ENCODE measurements around the gene CCDC90B.
A peak's percentile ranks its signal among the peaks of the same experiment; 100 is the strongest.

Gene CCDC90B

DNA sequence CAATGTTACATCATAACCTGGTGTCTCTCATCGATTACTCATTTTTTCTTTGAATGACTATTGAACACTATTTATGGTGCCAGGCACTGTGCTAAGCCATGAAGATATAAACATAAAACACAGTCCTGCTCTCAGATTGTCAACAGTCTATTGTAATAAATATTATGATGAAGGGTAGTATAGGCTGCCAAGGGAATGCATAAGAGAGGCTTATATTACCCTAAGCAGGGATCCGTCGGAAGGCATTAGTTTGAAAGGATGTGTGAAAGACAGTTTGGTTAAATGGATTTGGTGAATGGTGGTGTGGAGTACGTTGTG is 7.2 kb upstream of the CCDC90B start:
- ChIA-PET POLR2A (no interaction called here), CTCF (interaction anchor here (0.6 to 3.6 kb wide), 19 partner anchors 10 to 1682 kb away, joined by 3 to 17 read pairs (median 4); no protein-coding TSS in a partner anchor)
- H3K4me1 ChIP-seq (ENCODE audit: control insufficient read depth, insufficient read depth, low read length): no peaks in the 10 kb centered on the region
- H3K36me3 ChIP-seq (ENCODE audit: control insufficient read depth in 2 of 2, insufficient read depth in 1 of 2, low read length in 2 of 2): no peaks in the 10 kb centered on the region
- no peak overlapping the region for H3K27ac ChIP-seq (ENCODE audit: extremely low read depth, low read depth, low read length)
- H3K4me3 ChIP-seq (ENCODE audit: low read depth, low read length): no peak overlapping the region
- no peaks in the 10 kb centered on the region for H3K9me3 ChIP-seq (ENCODE audit: control insufficient read depth, insufficient read depth, low read depth, low read length)
- no peak for TF ChIP-seq ZNF792 (tag by site-specific recombination; IDR thresholded peaks at IDR 0.05)
- TF ChIP-seq ZNF394 (tag by site-specific recombination; IDR thresholded peaks at IDR 0.05; ENCODE audit: borderline replicate concordance): no peak
- no peak for TF ChIP-seq ZFP3 (tag by site-specific recombination; IDR thresholded peaks at IDR 0.05; ENCODE audit: low read depth)
- TF ChIP-seq ZNF626 (tag by site-specific recombination; IDR thresholded peaks at IDR 0.05): no peak
- TF ChIP-seq ZNF843 (tag by site-specific recombination; IDR thresholded peaks at IDR 0.05): no peak
- no peak for TF ChIP-seq KLF10 (tag by site-specific recombination; IDR thresholded peaks at IDR 0.05)
- TF ChIP-seq, protein P1, sequence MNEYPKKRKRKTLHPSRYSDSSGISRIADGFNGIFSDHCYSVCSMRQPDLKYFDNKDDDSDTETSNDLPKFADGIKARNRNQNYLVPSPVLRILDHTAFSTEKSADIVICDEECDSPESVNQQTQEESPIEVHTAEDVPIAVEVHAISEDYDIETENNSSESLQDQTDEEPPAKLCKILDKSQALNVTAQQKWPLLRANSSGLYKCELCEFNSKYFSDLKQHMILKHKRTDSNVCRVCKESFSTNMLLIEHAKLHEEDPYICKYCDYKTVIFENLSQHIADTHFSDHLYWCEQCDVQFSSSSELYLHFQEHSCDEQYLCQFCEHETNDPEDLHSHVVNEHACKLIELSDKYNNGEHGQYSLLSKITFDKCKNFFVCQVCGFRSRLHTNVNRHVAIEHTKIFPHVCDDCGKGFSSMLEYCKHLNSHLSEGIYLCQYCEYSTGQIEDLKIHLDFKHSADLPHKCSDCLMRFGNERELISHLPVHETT (tag by site-specific recombination; IDR thresholded peaks at IDR 0.05): no peak

DNA sequence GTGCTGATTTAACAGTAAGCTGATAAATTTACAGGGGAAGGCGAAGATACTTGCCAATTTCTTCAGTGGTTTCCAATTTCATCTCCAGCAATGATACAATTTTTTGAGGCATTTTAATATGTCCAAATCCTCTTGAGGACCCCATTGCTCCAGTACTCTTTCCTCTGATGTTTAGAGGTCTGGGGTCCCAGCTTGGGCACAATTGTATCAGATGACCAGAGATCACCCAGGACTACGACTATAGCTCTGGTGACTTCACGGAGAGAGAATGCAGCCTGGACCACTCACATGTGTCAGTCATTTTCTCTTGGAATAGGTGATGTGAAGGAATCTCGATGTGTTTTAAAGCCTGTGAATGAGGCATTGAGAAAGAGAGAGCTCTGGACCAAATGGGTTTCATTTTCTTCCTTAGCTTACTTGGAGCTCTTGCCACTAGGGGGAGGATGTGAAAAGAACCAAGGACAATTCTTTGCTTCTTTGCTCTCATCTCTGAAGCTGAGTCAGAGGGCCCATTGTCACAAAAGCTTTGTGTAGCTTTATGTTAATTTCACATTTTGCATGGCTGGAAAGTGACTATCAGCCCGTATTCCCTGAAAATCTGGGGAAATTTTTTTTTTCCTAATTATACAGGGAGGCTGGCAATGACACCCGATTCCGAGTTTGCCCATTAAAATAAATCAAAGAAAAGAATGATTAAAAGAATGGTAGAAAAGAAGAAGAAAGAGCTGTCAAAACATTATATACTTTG is 6.7 kb upstream of the CCDC90B start:
- ChIA-PET CTCF (interaction anchor here (0.6 to 3.6 kb wide), 24 partner anchors 10 to 1682 kb away, joined by 3 to 22 read pairs (median 4); no protein-coding TSS in a partner anchor), POLR2A (no interaction called here)
- peak; percentile 59; the same call in 1 of the 2 replicates for TF ChIP-seq PRDM1 (tag by site-specific recombination; IDR thresholded peaks at IDR 0.05)
- peak; percentile 29 for TF ChIP-seq ZNF654 (tag by site-specific recombination; IDR thresholded peaks at IDR 0.05; ENCODE audit: low read depth)
- no peak for TF ChIP-seq ZNF16 (tag by site-specific recombination; IDR thresholded peaks at IDR 0.05; ENCODE audit: low read depth)
- no peak for TF ChIP-seq ZNF239 (tag by site-specific recombination; IDR thresholded peaks at IDR 0.05)
- Histone ChIP-seq H3K4me3 (ENCODE audit: low read depth, low read length) (no peak overlapping the region), H3K36me3 (ENCODE audit: control insufficient read depth in 2 of 2, insufficient read depth in 1 of 2, low read length in 2 of 2) (no peaks in the 10 kb centered on the region), H3K9me3 (ENCODE audit: control insufficient read depth, insufficient read depth, low read depth, low read length) (no peaks in the 10 kb centered on the region), H3K4me1 (ENCODE audit: control insufficient read depth, insufficient read depth, low read length) (no peaks in the 10 kb centered on the region), H3K27ac (ENCODE audit: extremely low read depth, low read depth, low read length) (no peak overlapping the region)

DNA sequence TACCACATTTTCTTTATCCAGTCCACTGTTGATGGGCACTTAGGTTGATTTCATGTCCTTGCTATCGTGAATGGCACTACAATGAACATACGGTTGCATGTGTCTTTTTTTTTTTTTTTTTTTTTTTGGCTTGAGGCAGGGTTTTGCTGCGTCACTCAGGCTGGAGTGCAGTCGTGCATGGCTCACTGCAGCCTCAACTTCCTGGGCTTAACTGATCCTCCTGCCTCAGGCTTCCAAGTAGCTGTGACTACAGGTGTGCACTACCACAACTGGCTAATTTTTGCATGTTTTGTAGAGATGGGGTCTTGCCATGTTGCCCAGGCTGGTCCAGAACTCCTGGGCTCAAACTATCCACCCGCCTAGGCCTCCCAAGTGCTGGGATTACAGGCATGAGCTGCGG is 1.5 kb upstream of the CCDC90B start:
- H3K4me1 ChIP-seq (ENCODE audit: control insufficient read depth, insufficient read depth, low read length): no peaks in the 10 kb centered on the region
- no peak overlapping the region for H3K4me3 ChIP-seq (ENCODE audit: low read depth, low read length)
- H3K9me3 ChIP-seq (ENCODE audit: control insufficient read depth, insufficient read depth, low read depth, low read length): no peaks in the 10 kb centered on the region
- ChIA-PET POLR2A (no interaction called here), CTCF (no interaction called here)
- peaks cover 0 to 4% of the 10 kb centered on the region in 2 experiments; a peak in 1 of 3 replicates for H3K36me3 ChIP-seq (ENCODE audit: control insufficient read depth in 2 of 2, insufficient read depth in 1 of 2, low read length in 2 of 2)
- no peak overlapping the region for H3K27ac ChIP-seq (ENCODE audit: extremely low read depth, low read depth, low read length)
- TF ChIP-seq ZNF837 (tag by site-specific recombination; IDR thresholded peaks at IDR 0.05) (no peak), KLF17 (tag by site-specific recombination; IDR thresholded peaks at IDR 0.05) (no peak), ZNF571 (tag by site-specific recombination; IDR thresholded peaks at IDR 0.05) (no peak), ZBTB8A (tag by site-specific recombination; IDR thresholded peaks at IDR 0.05) (no peak), ZNF132 (tag by site-specific recombination; IDR thresholded peaks at IDR 0.05; ENCODE audit: borderline replicate concordance) (no peak)
- TF ChIP-seq, protein P2, sequence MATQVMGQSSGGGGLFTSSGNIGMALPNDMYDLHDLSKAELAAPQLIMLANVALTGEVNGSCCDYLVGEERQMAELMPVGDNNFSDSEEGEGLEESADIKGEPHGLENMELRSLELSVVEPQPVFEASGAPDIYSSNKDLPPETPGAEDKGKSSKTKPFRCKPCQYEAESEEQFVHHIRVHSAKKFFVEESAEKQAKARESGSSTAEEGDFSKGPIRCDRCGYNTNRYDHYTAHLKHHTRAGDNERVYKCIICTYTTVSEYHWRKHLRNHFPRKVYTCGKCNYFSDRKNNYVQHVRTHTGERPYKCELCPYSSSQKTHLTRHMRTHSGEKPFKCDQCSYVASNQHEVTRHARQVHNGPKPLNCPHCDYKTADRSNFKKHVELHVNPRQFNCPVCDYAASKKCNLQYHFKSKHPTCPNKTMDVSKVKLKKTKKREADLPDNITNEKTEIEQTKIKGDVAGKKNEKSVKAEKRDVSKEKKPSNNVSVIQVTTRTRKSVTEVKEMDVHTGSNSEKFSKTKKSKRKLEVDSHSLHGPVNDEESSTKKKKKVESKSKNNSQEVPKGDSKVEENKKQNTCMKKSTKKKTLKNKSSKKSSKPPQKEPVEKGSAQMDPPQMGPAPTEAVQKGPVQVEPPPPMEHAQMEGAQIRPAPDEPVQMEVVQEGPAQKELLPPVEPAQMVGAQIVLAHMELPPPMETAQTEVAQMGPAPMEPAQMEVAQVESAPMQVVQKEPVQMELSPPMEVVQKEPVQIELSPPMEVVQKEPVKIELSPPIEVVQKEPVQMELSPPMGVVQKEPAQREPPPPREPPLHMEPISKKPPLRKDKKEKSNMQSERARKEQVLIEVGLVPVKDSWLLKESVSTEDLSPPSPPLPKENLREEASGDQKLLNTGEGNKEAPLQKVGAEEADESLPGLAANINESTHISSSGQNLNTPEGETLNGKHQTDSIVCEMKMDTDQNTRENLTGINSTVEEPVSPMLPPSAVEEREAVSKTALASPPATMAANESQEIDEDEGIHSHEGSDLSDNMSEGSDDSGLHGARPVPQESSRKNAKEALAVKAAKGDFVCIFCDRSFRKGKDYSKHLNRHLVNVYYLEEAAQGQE (tag by site-specific recombination; IDR thresholded peaks at IDR 0.05): no peak

Data from HEK293 (cell line).